GM12892 (cell line): ENCODE measurements around the gene SRSF8.

Experiments
- POLR2A ChIP-seq: IDR thresholded peaks from 2 replicates; pipeline ENCODE4 v1.6.1; 2011; ENCODE audit warnings: low read depth, low read length, control low read depth
- TAF1 ChIP-seq: IDR thresholded peaks from 2 replicates; pipeline ENCODE4 v1.6.1; 2011; ENCODE audit warnings: low read depth, mild to moderate bottlenecking, control low read depth, low read length, borderline replicate concordance

- no peak for TF ChIP-seq POLR2A
- TF ChIP-seq TAF1, result no peak
These were observed 24.5 kb upstream of the SRSF8 start for GRCh38 chr11:95042239-95042638.
